H1 (cell line): Measurements from ENCODE around the gene LAMA3. TPM values are rescaled to one million over a fixed set of nuclear protein-coding genes. Genes with fewer than 3 reads are reported as not detected.

Source experiments
- CTCF ChIA-PET: fragments of 300-600 bp; sonication (Branson Sonifier 250); formaldehyde crosslinking; loops from one replicate; lab custom pipeline; 2021; ENCODE audit not compliant: partially characterized antibody; lab: Charles Lee
- POLR2A ChIA-PET: fragments of 300-600 bp; sonication (Branson Sonifier 250); formaldehyde crosslinking; loops from one replicate; lab custom pipeline; 2021; ENCODE audit warnings: inconsistent platforms; ENCODE audit not compliant: partially characterized antibody; lab: Charles Lee
- DNase-seq, 2 experiments: peaks; one replicate each; pipeline versions ENCODE4 v3.0.0 to v3.0.0-alpha.2; 2010 to 2022; ENCODE audit warnings: low spot score in 2 of 2, low read depth in 1 of 2, mixed read lengths in 1 of 2
- FAIRE-seq: peaks from 2 replicates; lab custom pipeline; 2011; peaks lifted over from hg19 to GRCh38; lab: Jason Lieb, UNC
- H2AFZ ChIP-seq: 2 replicates; pipeline ENCODE4 v1.8.1; 2012; ENCODE audit warnings: low read length, inconsistent platforms
- H2AK5ac ChIP-seq: 2 replicates; pipeline ENCODE4 v1.6.1; 2013; ENCODE audit warnings: low read depth, low read length
- H2BK120ac ChIP-seq: replicated peaks from 2 replicates; pipeline ENCODE3; 2013; ENCODE audit warnings: low read depth, low read length, inconsistent platforms
- H2BK12ac ChIP-seq: 2 replicates; pipeline ENCODE4 v1.6.1; 2013; ENCODE audit warnings: low read depth, low read length
- H2BK15ac ChIP-seq: 2 replicates; pipeline ENCODE4 v1.6.1; 2013; ENCODE audit warnings: low read length
- H2BK20ac ChIP-seq: 2 replicates; pipeline ENCODE4 v1.6.1; 2013; ENCODE audit warnings: low read length
- H2BK5ac ChIP-seq: 2 replicates; pipeline ENCODE4 v1.6.1; 2013; ENCODE audit warnings: low read depth, low read length
- H3K14ac ChIP-seq: 2 replicates; pipeline ENCODE4 v1.6.1; 2013; ENCODE audit warnings: inconsistent platforms; ENCODE audit not compliant: insufficient read length
- H3K18ac ChIP-seq: 2 replicates; pipeline ENCODE4 v1.6.1; 2013; ENCODE audit warnings: low read length; ENCODE audit errors: extremely low read depth
- H3K23ac ChIP-seq: 2 replicates; pipeline ENCODE4 v1.6.1; 2013; ENCODE audit warnings: inconsistent platforms; ENCODE audit not compliant: insufficient read length
- H3K23me2 ChIP-seq: 2 replicates; pipeline ENCODE4 v1.6.1; 2013; ENCODE audit warnings: low read depth, low read length
- H3K27ac ChIP-seq: 2 replicates; pipeline ENCODE4 v1.6.1; 2011; ENCODE audit warnings: low read depth, low read length, inconsistent platforms
- H3K27me3 ChIP-seq, 4 experiments: replicated peaks in 1 of 4; 1 replicate in 1 of 4; 2 replicates in 3 of 4; pipeline versions ENCODE4 v1.6.1 to v1.8.1; 2011 to 2013; ENCODE audit warnings: low read length in 3 of 4, mild to moderate bottlenecking in 3 of 4, inconsistent platforms in 2 of 4, mixed read lengths in 2 of 4, moderate library complexity in 1 of 4; ENCODE audit not compliant: control insufficient read depth in 3 of 4, insufficient read depth in 3 of 4; ENCODE audit errors: extremely low read depth in 1 of 4
- H3K36me3 ChIP-seq, 4 experiments: 2 replicates each; pipeline versions ENCODE4 v1.6.1 to v1.8.1; 2011 to 2013; ENCODE audit warnings: mild to moderate bottlenecking in 4 of 4, low read length in 3 of 4, moderate library complexity in 2 of 4, control low read depth in 1 of 4, inconsistent platforms in 1 of 4; ENCODE audit not compliant: insufficient read depth in 4 of 4, control insufficient read depth in 2 of 4
- H3K4ac ChIP-seq: replicated peaks from 2 replicates; pipeline ENCODE3; 2013; ENCODE audit warnings: low read length, low read depth, mixed read lengths, inconsistent platforms; ENCODE audit not compliant: insufficient read length
- H3K4me1 ChIP-seq, 4 experiments: replicated peaks in 1 of 4; 1 replicate in 1 of 4; 2 replicates in 3 of 4; pipeline versions ENCODE4 v1.6.1 to v1.8.1; 2011 to 2013; ENCODE audit warnings: low read length in 3 of 4, inconsistent platforms in 2 of 4, mixed read lengths in 1 of 4; ENCODE audit not compliant: insufficient read depth in 4 of 4, control insufficient read depth in 3 of 4
- H3K4me2 ChIP-seq, 2 experiments: 2 replicates each; pipeline versions ENCODE4 v1.6.1 to v1.8.1; 2011 to 2013; ENCODE audit warnings: low read depth in 2 of 2, low read length in 2 of 2, control low read depth in 1 of 2, inconsistent platforms in 1 of 2, mild to moderate bottlenecking in 1 of 2; ENCODE audit not compliant: insufficient read depth in 1 of 2
- H3K4me3 ChIP-seq, 4 experiments: fragments of 200-600, 300-600 bp in 1 of 4; sonication (generic), shearing (Covaris generic), sonication (Bioruptor Twin) in 1 of 4; 2 replicates each; pipeline versions ENCODE4 v1.5.1 to v1.8.1; 2011 to 2016; ENCODE audit warnings: low read length in 4 of 4, low read depth in 3 of 4, control low read depth in 2 of 4, inconsistent platforms in 2 of 4, mild to moderate bottlenecking in 2 of 4, mixed read lengths in 1 of 4, moderate library complexity in 1 of 4; ENCODE audit not compliant: insufficient read depth in 2 of 4; ENCODE audit errors: extremely low read depth in 1 of 4
- H3K56ac ChIP-seq: replicated peaks from 2 replicates; pipeline ENCODE3; 2013; ENCODE audit warnings: low read depth, mild to moderate bottlenecking, mixed read lengths, low read length, inconsistent platforms; ENCODE audit not compliant: insufficient read length
- H3K79me1 ChIP-seq: 2 replicates; pipeline ENCODE4 v1.6.1; 2013; ENCODE audit warnings: low read depth, low read length, control low read depth
- H3K79me2 ChIP-seq, 2 experiments: 2 replicates each; pipeline versions ENCODE4 v1.6.1 to v1.8.1; 2012 to 2013; ENCODE audit warnings: low read length in 2 of 2, mild to moderate bottlenecking in 2 of 2, inconsistent platforms in 1 of 2; ENCODE audit not compliant: insufficient read depth in 2 of 2, control insufficient read depth in 1 of 2
- H3K9ac ChIP-seq, 4 experiments: replicated peaks in 1 of 4; 1 replicate in 1 of 4; 2 replicates in 3 of 4; pipeline versions ENCODE4 v1.6.1 to v1.8.1; 2011 to 2013; ENCODE audit warnings: low read depth in 3 of 4, low read length in 3 of 4, control low read depth in 2 of 4, mild to moderate bottlenecking in 2 of 4, moderate library complexity in 2 of 4, inconsistent platforms in 1 of 4; ENCODE audit errors: extremely low read depth in 1 of 4
- H3K9me3 ChIP-seq, 2 experiments: 2 replicates each; pipeline versions ENCODE4 v1.6.1 to v1.8.1; 2012 to 2013; ENCODE audit warnings: mild to moderate bottlenecking in 2 of 2, moderate library complexity in 2 of 2, control low read depth in 1 of 2, inconsistent platforms in 1 of 2, low read depth in 1 of 2, low read length in 1 of 2, mixed read lengths in 1 of 2; ENCODE audit not compliant: insufficient read depth in 2 of 2
- H4K20me1 ChIP-seq, 2 experiments: replicated peaks in 1 of 2; 2 replicates each; pipeline versions ENCODE3 to v1.8.1; 2011 to 2013; ENCODE audit warnings: inconsistent platforms in 2 of 2, low read length in 2 of 2, mild to moderate bottlenecking in 1 of 2; ENCODE audit not compliant: insufficient read depth in 2 of 2, control insufficient read depth in 1 of 2
- H4K5ac ChIP-seq: 2 replicates; pipeline ENCODE4 v1.6.1; 2013; ENCODE audit warnings: low read length, low read depth, mixed read lengths, inconsistent platforms; ENCODE audit not compliant: insufficient read length
- H4K8ac ChIP-seq: 2 replicates; pipeline ENCODE4 v1.8.0; 2013; ENCODE audit warnings: mild to moderate bottlenecking, moderate library complexity, low read length, inconsistent platforms; ENCODE audit not compliant: insufficient read depth; ENCODE audit errors: extremely low read depth
- H4K91ac ChIP-seq: replicated peaks from 2 replicates; pipeline ENCODE3; 2013; ENCODE audit warnings: low read length, mixed read lengths, inconsistent platforms; ENCODE audit not compliant: insufficient read length
- JUN ChIP-seq: IDR thresholded peaks from 2 replicates; pipeline ENCODE4 v1.6.1; 2011; ENCODE audit warnings: low read depth, mild to moderate bottlenecking, improper control_type of control experiment, low read length
- KDM5A ChIP-seq: fragments of 200-600 bp; IDR thresholded peaks from 2 replicates; pipeline ENCODE4 v1.7.1; 2012; ENCODE audit warnings: mild to moderate bottlenecking, low read length, inconsistent platforms, mixed read lengths
- PHF8 ChIP-seq: fragments of 200-600 bp; sonication (generic); conservative IDR thresholded peaks from 2 replicates; pipeline ENCODE4 v1.7.1; 2012; ENCODE audit warnings: low read depth, mild to moderate bottlenecking, inconsistent platforms, low read length, moderate library complexity
- SP1 ChIP-seq: IDR thresholded peaks from 2 replicates; pipeline ENCODE4 v1.6.1; 2011; ENCODE audit warnings: low read depth, low read length
- WGBS, 2 experiments: shearing (Covaris generic) in 1 of 2; methylation state at CpG; one replicate each; pipeline versions ENCODE4 v1.1.6 to v1.1.7; 2013 to 2015; ENCODE audit warnings: low lambda C conversion rate in 2 of 2, mixed read lengths in 2 of 2, inconsistent platforms in 1 of 2, low coverage in 1 of 2, missing lambda C conversion rate in 1 of 2; ENCODE audit not compliant: insufficient replicate concordance in 2 of 2, insufficient coverage in 1 of 2, insufficient read length in 1 of 2; ENCODE audit errors: extremely low coverage in 1 of 2, missing lambda C conversion rate in 1 of 2; 5-methylcytosine and 5-hydroxymethylcytosine counted together
- polyA plus RNA-seq, 7 experiments: library from polyadenylated mRNA; depleted of rRNA in 3 of 7; stranded (reverse) in 5 of 7; unstranded in 2 of 7; fragments of >200 nt in 5 of 7; fragments of 200-250 nt in 2 of 7; gene quantifications; 1 replicate in 5 of 7; 2 replicates in 1 of 7; 4 replicates in 1 of 7; pipeline versions ENCODE4 v1.2.1 to v1.2.3, GENCODE V29; 2011 to 2013; ENCODE audit warnings: missing spikeins in 2 of 7, mixed read lengths in 2 of 7
- total RNA-seq: library from RNA; stranded (reverse); fragmentation: NEBNext Ultra II Directional; extraction: Animal tissue kit (Norgen Biotek cat#: 25700); gene quantifications from 2 replicates; pipeline ENCODE4 v1.2.1, GENCODE V29; 2021
- TF ChIP-seq, protein P1 (sequence below), 3 experiments: IDR thresholded peaks; 1 replicate in 2 of 3; 2 replicates in 1 of 3; pipeline versions ENCODE4 v1.5.1 to v1.6.1; 2011; ENCODE audit warnings: low read length in 3 of 3, mild to moderate bottlenecking in 3 of 3, inconsistent platforms in 2 of 3, low read depth in 1 of 3, moderate library complexity in 1 of 3; ENCODE audit not compliant: insufficient read depth in 1 of 3; ENCODE audit errors: control extremely low read depth in 1 of 3

LAMA3 gene
- total and polyA plus RNA-seq, 2 of the 8 experiments (the other 6 are each of a cell fraction or from before 2014, with no cell fraction given): 0.76 to 5.0 TPM

DNA sequence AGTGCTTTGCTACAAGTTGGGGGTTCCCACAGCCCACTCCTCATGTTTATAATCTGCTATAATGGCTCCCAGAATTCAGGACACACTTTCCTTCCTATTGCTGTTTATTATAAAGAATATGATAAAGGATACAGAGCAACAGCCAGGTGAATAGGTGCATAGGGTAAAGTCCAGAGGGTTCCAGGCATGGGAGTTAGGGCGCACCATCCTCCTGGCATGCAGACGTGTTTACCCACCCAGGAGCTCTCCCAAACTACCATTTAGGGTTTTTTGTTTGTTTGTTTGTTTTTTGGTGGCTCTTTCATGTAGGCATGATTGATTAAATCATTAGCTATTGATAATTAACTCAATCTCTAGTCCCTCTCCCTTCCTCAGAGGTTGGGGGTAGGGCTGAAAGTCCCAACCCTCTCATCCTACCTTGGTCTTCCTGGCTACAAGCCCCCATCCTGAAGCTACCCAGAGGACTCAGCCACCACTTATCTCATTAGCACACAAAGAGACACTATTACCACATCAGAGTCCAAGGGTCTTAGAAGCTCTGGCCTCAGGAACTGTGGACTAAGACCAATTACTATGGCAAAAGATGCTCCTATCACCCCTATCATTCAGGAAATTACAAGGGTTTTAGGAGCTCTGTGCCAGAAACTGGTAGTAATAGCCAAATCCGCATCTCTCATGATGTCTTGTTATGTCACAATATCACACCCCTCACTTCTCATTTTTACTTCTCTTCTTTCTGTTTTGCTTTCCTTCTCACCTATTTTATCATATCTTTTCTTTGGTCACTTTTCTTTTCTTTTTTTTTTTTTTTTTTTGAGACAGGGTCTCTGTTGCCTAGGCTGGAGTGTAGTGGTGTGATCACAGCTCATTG lies 170.4 kb downstream of the LAMA3 start:
- CTCF ChIA-PET: interaction anchor here (0.8 to 1.1 kb wide), 3 partner anchors 17 to 27 kb away, joined by 3 to 4 read pairs (median 4); no protein-coding TSS in a partner anchor
- no peak for TF ChIP-seq SP1
- TF ChIP-seq, protein P1, sequence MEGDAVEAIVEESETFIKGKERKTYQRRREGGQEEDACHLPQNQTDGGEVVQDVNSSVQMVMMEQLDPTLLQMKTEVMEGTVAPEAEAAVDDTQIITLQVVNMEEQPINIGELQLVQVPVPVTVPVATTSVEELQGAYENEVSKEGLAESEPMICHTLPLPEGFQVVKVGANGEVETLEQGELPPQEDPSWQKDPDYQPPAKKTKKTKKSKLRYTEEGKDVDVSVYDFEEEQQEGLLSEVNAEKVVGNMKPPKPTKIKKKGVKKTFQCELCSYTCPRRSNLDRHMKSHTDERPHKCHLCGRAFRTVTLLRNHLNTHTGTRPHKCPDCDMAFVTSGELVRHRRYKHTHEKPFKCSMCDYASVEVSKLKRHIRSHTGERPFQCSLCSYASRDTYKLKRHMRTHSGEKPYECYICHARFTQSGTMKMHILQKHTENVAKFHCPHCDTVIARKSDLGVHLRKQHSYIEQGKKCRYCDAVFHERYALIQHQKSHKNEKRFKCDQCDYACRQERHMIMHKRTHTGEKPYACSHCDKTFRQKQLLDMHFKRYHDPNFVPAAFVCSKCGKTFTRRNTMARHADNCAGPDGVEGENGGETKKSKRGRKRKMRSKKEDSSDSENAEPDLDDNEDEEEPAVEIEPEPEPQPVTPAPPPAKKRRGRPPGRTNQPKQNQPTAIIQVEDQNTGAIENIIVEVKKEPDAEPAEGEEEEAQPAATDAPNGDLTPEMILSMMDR (IDR thresholded peaks at IDR 0.05; ENCODE audit: control extremely low read depth in 1 of 3, insufficient read depth in 1 of 3, low read depth in 1 of 3, low read length in 3 of 3): no peak
- TF ChIP-seq PHF8: no peak
- no peak for TF ChIP-seq JUN
- TF ChIP-seq KDM5A: no peak

More for the DNA sequence above, 170.4 kb downstream of the LAMA3 start:
- Histone ChIP-seq H2AK5ac (no peak overlapping the region), H3K14ac (no peak overlapping the region), H3K23ac (no peak overlapping the region), H3K27ac (no peak overlapping the region), H3K56ac (no peak overlapping the region), H3K9me3 (no peaks in the 10 kb centered on the region), H3K4ac (no peak overlapping the region), H4K5ac (no peak overlapping the region), H2BK120ac (no peak overlapping the region), H3K18ac (no peak overlapping the region), H3K4me2 (no peak overlapping the region), H3K9ac (no peak overlapping the region), H3K79me1 (no peaks in the 10 kb centered on the region), H4K20me1 (no peaks in the 10 kb centered on the region), H2BK12ac (no peak overlapping the region), H3K79me2 (no peaks in the 10 kb centered on the region), H2BK15ac (no peak overlapping the region), H3K4me3 (no peak overlapping the region), H2BK20ac (no peak overlapping the region), H3K4me1 (peaks cover 0 to 14% (median 9%) of the 10 kb centered on the region in 4 experiments; a peak in 5 of 7 replicates), H2AFZ (no peak overlapping the region), H3K27me3 (peaks cover 0 to 3% (median 0%) of the 10 kb centered on the region in 4 experiments; a peak in 2 of 7 replicates), H4K8ac (no peak overlapping the region), H3K23me2 (no peaks in the 10 kb centered on the region), H2BK5ac (no peak overlapping the region), H3K36me3 (no peaks in the 10 kb centered on the region), H4K91ac (no peak overlapping the region)
- POLR2A ChIA-PET: interaction anchor here (0.8 kb wide), 1 partner anchor 279 kb away, joined by 3 read pairs; the partner anchor contains the start of gene CABYR
- DNase-seq: no peak
- FAIRE-seq: no peak
- WGBS, 2 experiments: 94% methylated on average over 3 of the region's 3 CpGs; no CpG with 5 or more reads in 1 of the 2 experiments
